ENCODE measurements around the gene GABRB2. TPM values are rescaled to one million over a fixed set of nuclear protein-coding genes. Genes with fewer than 3 reads are reported as not detected.

The GABRB2 gene
- total RNA-seq, 4 donors from 2014 or later: 0.11 to 4.6 (median 1.3) TPM

- DNase-seq: no peak
- intact Hi-C loops (cut with DNase I): no loop called here
- 81 to 86% methylated on average over 3 of the region's 3 CpGs for WGBS, 2 donors
- Histone ChIP-seq H3K27me3 (no peaks in the 10 kb centered on the region), H3K36me3 (no peaks in the 10 kb centered on the region), H3K9me3 (no peaks in the 10 kb centered on the region), H3K4me1 (no peaks in the 10 kb centered on the region), H3K27ac (no peak overlapping the region), H3K4me3 (replicated peaks in 1 of 3) (no peak overlapping the region)
- TF ChIP-seq CTCF (IDR thresholded peaks at IDR 0.05) (no peak), POLR2A (IDR thresholded peaks at IDR 0.05) (no peak)
Observed at GRCh38 chr5:161414896-161415295, 131.6 kb downstream of the GABRB2 start.

- Histone ChIP-seq H3K27ac (no peak overlapping the region), H3K4me1 (no peaks in the 10 kb centered on the region), H3K36me3 (no peaks in the 10 kb centered on the region), H3K4me3 (replicated peaks in 1 of 3) (no peak overlapping the region), H3K27me3 (no peaks in the 10 kb centered on the region), H3K9me3 (no peaks in the 10 kb centered on the region)
- WGBS, 2 donors: 84% methylated on average over 2 of the region's 2 CpGs
- no peak for DNase-seq
- no peak for TF ChIP-seq POLR2A (IDR thresholded peaks at IDR 0.05)
- no peak for TF ChIP-seq CTCF (IDR thresholded peaks at IDR 0.05)
- intact Hi-C loops (cut with DNase I): no loop called here
Observed at GRCh38 chr5:161414037-161414436, 132.5 kb downstream of the GABRB2 start.

- no peak overlapping the region for H3K4me3 ChIP-seq (replicated peaks in 1 of 3)
- H3K27me3 ChIP-seq: no peaks in the 10 kb centered on the region
- TF ChIP-seq CTCF (IDR thresholded peaks at IDR 0.05) (no peak), POLR2A (IDR thresholded peaks at IDR 0.05) (no peak)
- H3K4me1 ChIP-seq: no peaks in the 10 kb centered on the region
- intact Hi-C loops (cut with DNase I): no loop called here
- no peak for DNase-seq
- no peaks in the 10 kb centered on the region for H3K9me3 ChIP-seq
- H3K36me3 ChIP-seq: no peaks in the 10 kb centered on the region
- H3K27ac ChIP-seq: no peak overlapping the region
Observed at GRCh38 chr5:161412792-161413191, 133.7 kb downstream of the GABRB2 start.

DNA sequence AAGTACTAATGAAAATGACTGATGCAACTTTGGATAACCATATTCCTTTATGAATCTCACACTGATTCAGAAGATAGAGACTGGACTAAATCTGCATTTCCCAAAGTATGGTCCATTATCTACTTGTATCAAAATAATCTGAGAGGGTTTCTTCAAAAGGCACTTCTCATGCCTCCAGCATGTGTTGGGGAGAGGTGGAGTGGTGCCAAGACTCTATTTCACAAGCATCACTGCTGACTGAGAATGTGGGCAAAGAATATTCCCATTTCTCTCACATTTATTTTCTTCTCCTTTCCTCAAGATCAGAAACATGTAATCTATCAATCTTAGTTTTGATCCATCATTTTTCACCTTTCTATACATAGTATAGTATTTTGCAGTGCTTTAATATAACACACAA is 135.4 kb downstream of the GABRB2 start:
- DNase-seq: peak in 1 of 2 donors; percentile 5
- no peaks in the 10 kb centered on the region for H3K9me3 ChIP-seq
- H3K36me3 ChIP-seq: no peaks in the 10 kb centered on the region
- no peak for TF ChIP-seq CTCF (IDR thresholded peaks at IDR 0.05)
- no peak for TF ChIP-seq POLR2A (IDR thresholded peaks at IDR 0.05)
- H3K4me1 ChIP-seq: no peaks in the 10 kb centered on the region
- H3K27ac ChIP-seq: no peak overlapping the region
- H3K4me3 ChIP-seq (replicated peaks in 1 of 3): no peak overlapping the region
- intact Hi-C loops (cut with DNase I): no loop called here
- no peaks in the 10 kb centered on the region for H3K27me3 ChIP-seq

DNA sequence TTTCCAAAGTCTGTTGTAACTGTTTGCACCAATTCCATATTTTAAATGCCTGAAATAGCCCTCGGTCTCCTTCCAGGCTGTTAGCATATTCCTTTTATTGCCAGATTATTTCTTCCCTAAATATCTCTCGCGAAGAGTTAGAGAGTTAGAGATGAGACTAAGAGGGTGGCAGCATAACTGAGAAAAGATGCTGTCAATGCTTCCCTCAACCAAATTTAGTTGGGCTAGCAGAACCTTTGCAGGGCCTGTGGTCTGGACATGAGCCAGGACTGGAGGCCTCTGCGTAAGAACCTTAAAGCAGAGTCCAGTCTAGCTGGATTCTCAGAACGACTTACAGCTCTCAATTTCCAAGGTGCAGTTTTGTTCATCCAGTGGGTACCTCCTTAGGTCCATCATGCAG is 135.9 kb downstream of the GABRB2 start:
- H3K36me3 ChIP-seq: no peaks in the 10 kb centered on the region
- H3K4me1 ChIP-seq: no peaks in the 10 kb centered on the region
- no peaks in the 10 kb centered on the region for H3K9me3 ChIP-seq
- WGBS, 2 donors: 90% methylated on average over 5 of the region's 5 CpGs
- no peaks in the 10 kb centered on the region for H3K27me3 ChIP-seq
- DNase-seq: no peak
- no peak overlapping the region for H3K27ac ChIP-seq
- TF ChIP-seq POLR2A (IDR thresholded peaks at IDR 0.05) (no peak), CTCF (IDR thresholded peaks at IDR 0.05) (no peak)
- no peak overlapping the region for H3K4me3 ChIP-seq (replicated peaks in 1 of 3)
- intact Hi-C loops (cut with DNase I): no loop called here
